GM12891 (cell line): ENCODE data around the gene KATNBL1.

Experiments
- POLR2A ChIP-seq: IDR thresholded peaks from 2 replicates; pipeline ENCODE4 v1.6.1; 2011; ENCODE audit warnings: low read depth, low read length, control low read depth
- POLR2AphosphoS5 ChIP-seq: IDR thresholded peaks from 2 replicates; pipeline ENCODE4 v1.6.1; 2011; ENCODE audit warnings: low read depth, low read length, control low read depth
- TAF1 ChIP-seq: IDR thresholded peaks from 2 replicates; pipeline ENCODE4 v1.6.1; 2011; ENCODE audit warnings: low read depth, low read length, control low read depth

DNA sequence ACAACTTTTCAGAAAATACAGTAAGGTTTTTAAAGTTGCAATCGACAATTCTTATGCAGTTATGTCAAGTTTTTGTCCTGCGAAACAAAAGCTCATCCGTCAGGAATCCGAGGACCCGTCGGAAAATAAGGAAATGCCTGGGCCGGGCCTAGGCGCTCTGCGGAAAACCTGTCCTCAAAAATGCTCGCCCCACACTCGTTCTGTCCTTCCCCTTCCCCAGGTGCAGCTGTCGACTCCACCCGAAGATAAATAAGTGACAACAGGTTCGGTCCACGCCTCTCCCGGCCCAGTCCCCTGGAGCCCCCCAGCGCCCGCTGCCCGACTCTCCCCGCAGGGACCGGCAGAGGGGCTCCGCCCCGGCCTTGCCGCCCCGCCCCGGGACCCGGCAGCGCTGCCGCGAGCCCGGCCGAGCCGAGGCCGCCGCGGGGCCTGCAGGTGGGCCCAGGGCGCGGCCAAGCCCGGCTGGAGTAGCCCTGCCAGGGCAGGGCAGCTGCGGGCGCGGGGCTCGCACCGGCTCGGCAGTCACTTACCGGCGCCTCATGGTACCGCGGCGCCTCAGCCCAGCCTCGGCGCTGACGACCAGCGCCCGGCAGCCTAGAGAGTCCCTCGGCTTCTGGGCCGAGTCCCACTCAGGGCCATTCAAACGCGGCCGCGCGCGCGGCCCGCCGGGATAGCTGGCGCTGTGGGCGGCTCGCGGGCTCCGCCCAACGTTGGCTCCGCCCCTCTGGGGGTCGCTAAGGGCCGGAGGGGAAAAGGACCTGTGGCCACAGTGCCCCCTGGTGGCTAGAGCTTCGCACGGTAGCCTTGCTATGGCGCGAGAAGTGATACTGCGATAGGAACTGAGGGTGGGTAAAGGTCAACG is at the start of gene KATNBL1:
- TF ChIP-seq POLR2AphosphoS5 (peak; percentile 79), POLR2A (peak; percentile 89), TAF1 (peak; percentile 85)
